Astrocyte (in vitro differentiated cells and primary cell): Measurements from ENCODE around the gene EHD4. TPM values are rescaled to one million over a fixed set of nuclear protein-coding genes. Genes with fewer than 3 reads are reported as not detected.

Experiments used
- DNase-seq: peaks from one replicate; pipeline ENCODE4 v3.0.0-alpha.2; 2010; ENCODE audit warnings: low read depth
- FAIRE-seq: peaks from 2 replicates; lab custom pipeline; 2011; peaks lifted over from hg19 to GRCh38; lab: Jason Lieb, UNC
- H2AFZ ChIP-seq: 2 replicates; pipeline ENCODE4 v1.6.0; 2012; ENCODE audit warnings: low read depth, low read length, inconsistent platforms
- H3K27ac ChIP-seq: 2 replicates; pipeline ENCODE4 v1.5.1; 2011; ENCODE audit warnings: low read depth, low read length, inconsistent platforms
- H3K27me3 ChIP-seq: 2 replicates; pipeline ENCODE4 v1.6.0; 2011; ENCODE audit warnings: low read length, inconsistent platforms; ENCODE audit not compliant: insufficient read depth
- H3K36me3 ChIP-seq: 2 replicates; pipeline ENCODE4 v1.5.1; 2011; ENCODE audit warnings: low read length, inconsistent platforms; ENCODE audit not compliant: insufficient read depth
- H3K4me1 ChIP-seq: 2 replicates; pipeline ENCODE4 v1.5.1; 2011; ENCODE audit warnings: low read length, inconsistent platforms; ENCODE audit not compliant: insufficient read depth
- H3K4me2 ChIP-seq: 2 replicates; pipeline ENCODE4 v1.6.0; 2012; ENCODE audit warnings: low read length, inconsistent platforms
- H3K4me3 ChIP-seq: 2 replicates; pipeline ENCODE4 v1.5.1; 2011; ENCODE audit warnings: low read depth, mild to moderate bottlenecking, low read length, inconsistent platforms; ENCODE audit not compliant: insufficient read depth
- H3K79me2 ChIP-seq: 2 replicates; pipeline ENCODE4 v1.6.0; 2012; ENCODE audit warnings: mild to moderate bottlenecking, low read length, inconsistent platforms; ENCODE audit not compliant: insufficient read depth
- H3K9ac ChIP-seq: 2 replicates; pipeline ENCODE4 v1.6.0; 2012; ENCODE audit warnings: mild to moderate bottlenecking, low read length, inconsistent platforms
- H3K9me3 ChIP-seq: 2 replicates; pipeline ENCODE4 v1.5.1; 2012; ENCODE audit warnings: low read depth, mild to moderate bottlenecking, low read length, inconsistent platforms; ENCODE audit not compliant: insufficient read depth
- H4K20me1 ChIP-seq: 2 replicates; pipeline ENCODE4 v1.6.0; 2012; ENCODE audit warnings: low read length, inconsistent platforms; ENCODE audit not compliant: insufficient read depth
- H3K27ac Mint-ChIP-seq: one replicate; pipeline ENCODE4 v1.8.0; 2021; ENCODE audit warnings: mild to moderate bottlenecking, mixed read lengths; ENCODE audit not compliant: unreplicated experiment
- H3K27me3 Mint-ChIP-seq: one replicate; pipeline ENCODE4 v1.8.0; 2021; ENCODE audit warnings: low read depth, mixed read lengths; ENCODE audit not compliant: unreplicated experiment
- H3K36me3 Mint-ChIP-seq: one replicate; pipeline ENCODE4 v1.8.0; 2021; ENCODE audit warnings: low read depth, mixed read lengths; ENCODE audit not compliant: unreplicated experiment
- H3K4me1 Mint-ChIP-seq: one replicate; pipeline ENCODE4 v1.8.0; 2021; ENCODE audit warnings: low read depth, mixed read lengths; ENCODE audit not compliant: unreplicated experiment
- H3K4me3 Mint-ChIP-seq: one replicate; pipeline ENCODE4 v1.8.0; 2021; ENCODE audit warnings: mild to moderate bottlenecking, moderate library complexity, mixed read lengths; ENCODE audit not compliant: unreplicated experiment
- H3K9me3 Mint-ChIP-seq: one replicate; pipeline ENCODE4 v1.8.0; 2021; ENCODE audit warnings: mild to moderate bottlenecking, mixed read lengths; ENCODE audit not compliant: unreplicated experiment
- EZH2 ChIP-seq: IDR thresholded peaks from 2 replicates; pipeline ENCODE4 v1.6.1; 2012; ENCODE audit warnings: mild to moderate bottlenecking, low read length, inconsistent platforms; ENCODE audit not compliant: insufficient read depth
- total RNA-seq: library from RNA; stranded (reverse); gene quantifications from 2 replicates; pipeline ENCODE4 v1.2.1, GENCODE V29; 2021
- TF ChIP-seq, protein P1 (sequence below): IDR thresholded peaks from 2 replicates; pipeline ENCODE4 v1.5.1; 2011; ENCODE audit warnings: low read depth, mild to moderate bottlenecking, inconsistent platforms, low read length, moderate library complexity; ENCODE audit not compliant: insufficient read depth

EHD4 gene
- total RNA-seq, 1 donor from 2014 or later: 46.4 TPM

DNA sequence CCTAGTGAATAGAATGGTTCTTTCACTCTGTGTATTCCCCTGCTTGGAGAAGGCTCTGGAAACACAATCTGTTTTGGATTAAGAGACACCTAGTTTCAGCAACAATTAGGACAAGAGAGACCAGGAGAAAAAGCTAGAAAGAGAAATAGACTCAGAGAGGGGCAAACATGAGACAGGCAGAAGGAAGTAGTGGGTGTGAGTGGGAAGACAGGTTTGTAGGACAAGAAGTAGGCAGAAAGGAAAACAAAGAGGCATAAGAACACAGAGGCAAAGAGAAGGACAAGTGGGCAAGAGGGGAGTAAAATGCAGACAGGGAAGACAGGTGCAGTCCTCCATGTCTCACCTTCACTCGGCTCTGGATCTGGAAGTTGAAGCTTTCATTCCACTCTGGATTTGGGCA is 35.0 kb upstream of the EHD4 start:
- TF ChIP-seq, protein P1, sequence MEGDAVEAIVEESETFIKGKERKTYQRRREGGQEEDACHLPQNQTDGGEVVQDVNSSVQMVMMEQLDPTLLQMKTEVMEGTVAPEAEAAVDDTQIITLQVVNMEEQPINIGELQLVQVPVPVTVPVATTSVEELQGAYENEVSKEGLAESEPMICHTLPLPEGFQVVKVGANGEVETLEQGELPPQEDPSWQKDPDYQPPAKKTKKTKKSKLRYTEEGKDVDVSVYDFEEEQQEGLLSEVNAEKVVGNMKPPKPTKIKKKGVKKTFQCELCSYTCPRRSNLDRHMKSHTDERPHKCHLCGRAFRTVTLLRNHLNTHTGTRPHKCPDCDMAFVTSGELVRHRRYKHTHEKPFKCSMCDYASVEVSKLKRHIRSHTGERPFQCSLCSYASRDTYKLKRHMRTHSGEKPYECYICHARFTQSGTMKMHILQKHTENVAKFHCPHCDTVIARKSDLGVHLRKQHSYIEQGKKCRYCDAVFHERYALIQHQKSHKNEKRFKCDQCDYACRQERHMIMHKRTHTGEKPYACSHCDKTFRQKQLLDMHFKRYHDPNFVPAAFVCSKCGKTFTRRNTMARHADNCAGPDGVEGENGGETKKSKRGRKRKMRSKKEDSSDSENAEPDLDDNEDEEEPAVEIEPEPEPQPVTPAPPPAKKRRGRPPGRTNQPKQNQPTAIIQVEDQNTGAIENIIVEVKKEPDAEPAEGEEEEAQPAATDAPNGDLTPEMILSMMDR: no peak
- no peak for TF ChIP-seq EZH2
- no peak overlapping the region for H3K4me3 Mint-ChIP-seq
- peaks cover 56% of the 10 kb centered on the region for H3K27me3 Mint-ChIP-seq
- H4K20me1 ChIP-seq: no peaks in the 10 kb centered on the region
- no peak for DNase-seq
- H3K9ac ChIP-seq: no peak overlapping the region
- no peak overlapping the region for H2AFZ ChIP-seq
- no peaks in the 10 kb centered on the region for H3K79me2 ChIP-seq
- no peak for FAIRE-seq
- no peak overlapping the region for H3K27ac ChIP-seq
- no peaks in the 10 kb centered on the region for H3K36me3 ChIP-seq
- H3K4me1 ChIP-seq: no peaks in the 10 kb centered on the region
- peaks cover 10% of the 10 kb centered on the region for H3K9me3 Mint-ChIP-seq
- no peaks in the 10 kb centered on the region for H3K36me3 Mint-ChIP-seq
- no peak overlapping the region for H3K4me2 ChIP-seq
- H3K4me3 ChIP-seq: no peak overlapping the region
- no peak overlapping the region for H3K27ac Mint-ChIP-seq
- peaks cover 6% of the 10 kb centered on the region for H3K4me1 Mint-ChIP-seq
- peaks cover 16% of the 10 kb centered on the region for H3K27me3 ChIP-seq
- peaks cover 4% of the 10 kb centered on the region for H3K9me3 ChIP-seq

DNA sequence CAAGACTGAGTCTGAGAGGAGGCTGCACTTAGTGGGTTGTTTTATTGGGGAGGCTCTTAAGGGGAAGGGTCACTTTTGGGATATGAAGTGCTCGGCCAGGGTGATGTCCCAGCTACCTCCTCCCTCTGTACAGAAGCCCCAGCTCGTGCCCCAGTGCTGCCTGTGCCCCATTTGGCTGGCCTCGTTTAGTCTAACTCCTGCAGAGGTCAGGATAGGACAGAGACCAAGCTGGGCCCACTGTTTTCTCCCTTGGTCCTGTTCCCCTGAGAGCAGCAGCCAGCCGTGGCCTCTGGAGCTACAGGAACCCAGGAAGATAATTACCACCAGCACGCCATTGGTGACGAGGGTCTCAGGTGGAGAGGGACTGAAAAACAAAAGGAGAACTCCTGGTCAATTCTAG is 30.0 kb upstream of the EHD4 start:
- Histone ChIP-seq H3K27me3 (peaks cover 25% of the 10 kb centered on the region), H3K36me3 (no peaks in the 10 kb centered on the region), H3K4me3 (no peak overlapping the region), H3K27ac (no peak overlapping the region), H3K79me2 (no peaks in the 10 kb centered on the region), H2AFZ (no peak overlapping the region), H3K4me2 (no peak overlapping the region), H4K20me1 (no peaks in the 10 kb centered on the region), H3K4me1 (no peaks in the 10 kb centered on the region), H3K9me3 (peaks cover 4% of the 10 kb centered on the region), H3K9ac (no peak overlapping the region)
- no peak for DNase-seq
- H3K36me3 Mint-ChIP-seq: no peaks in the 10 kb centered on the region
- FAIRE-seq: no peak
- H3K9me3 Mint-ChIP-seq: peaks cover 4% of the 10 kb centered on the region
- H3K4me3 Mint-ChIP-seq: no peak overlapping the region
- TF ChIP-seq EZH2: no peak
- TF ChIP-seq, protein P1: no peak
- peaks cover 62% of the 10 kb centered on the region for H3K27me3 Mint-ChIP-seq
- H3K4me1 Mint-ChIP-seq: peaks cover 3% of the 10 kb centered on the region
- no peak overlapping the region for H3K27ac Mint-ChIP-seq

GRCh38 chr15:42001236-42001635 is 28.9 kb upstream of the EHD4 start:
- H3K79me2 ChIP-seq: no peaks in the 10 kb centered on the region
- Mint-ChIP-seq H3K4me1 (peaks cover 3% of the 10 kb centered on the region), H3K27me3 (peaks cover 57% of the 10 kb centered on the region), H3K4me3 (no peak overlapping the region), H3K9me3 (peaks cover 4% of the 10 kb centered on the region), H3K27ac (no peak overlapping the region), H3K36me3 (no peaks in the 10 kb centered on the region)
- no peak overlapping the region for H3K9ac ChIP-seq
- H4K20me1 ChIP-seq: no peaks in the 10 kb centered on the region
- TF ChIP-seq EZH2: no peak
- TF ChIP-seq, protein P1: no peak
- H3K27ac ChIP-seq: no peak overlapping the region
- peaks cover 16% of the 10 kb centered on the region for H3K27me3 ChIP-seq
- no peak overlapping the region for H3K4me2 ChIP-seq
- no peaks in the 10 kb centered on the region for H3K9me3 ChIP-seq
- H2AFZ ChIP-seq: no peak overlapping the region
- no peak for DNase-seq
- H3K4me1 ChIP-seq: no peaks in the 10 kb centered on the region
- no peak overlapping the region for H3K4me3 ChIP-seq
- H3K36me3 ChIP-seq: no peaks in the 10 kb centered on the region
- FAIRE-seq: no peak
